HG02759 (cell line): ENCODE measurements around the gene NTM.

Experiments used
- ATAC-seq: cut with Tn5 transposase; IDR thresholded peaks from one replicate; pipeline ENCODE4 v1.9.1; 2021; ENCODE audit warnings: mild to moderate bottlenecking, moderate library complexity; ENCODE audit not compliant: unreplicated experiment

The NTM gene

DNA sequence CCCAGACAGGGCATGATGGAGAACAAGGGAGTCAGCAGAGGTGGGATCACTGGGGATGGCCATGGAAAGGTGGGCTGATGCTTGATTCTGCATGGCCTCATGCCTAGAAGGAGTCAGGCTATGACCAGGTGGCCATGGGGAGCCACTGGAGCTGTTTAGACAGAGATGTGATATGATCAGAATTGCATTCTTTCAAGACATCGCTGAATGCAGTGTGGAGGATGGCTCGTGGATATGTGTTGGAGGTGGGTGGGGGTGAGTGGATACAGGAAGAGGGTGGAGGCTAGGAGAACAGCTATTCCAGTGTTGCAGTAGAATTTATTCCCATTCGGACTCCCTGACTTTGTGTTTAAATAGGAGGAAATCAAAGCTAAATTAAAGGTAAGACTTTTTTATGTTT is 841.1 kb downstream of the NTM start:
- no peak for ATAC-seq

- no peak for ATAC-seq
These were observed 847.4 kb downstream of the NTM start for GRCh38 chr11:132217856-132218255.

- ATAC-seq: no peak
These were observed 850.1 kb downstream of the NTM start for GRCh38 chr11:132220474-132220873.

- ATAC-seq: no peak
These were observed 851.9 kb downstream of the NTM start for GRCh38 chr11:132222345-132222744.

- no peak for ATAC-seq
These were observed 856.1 kb downstream of the NTM start for GRCh38 chr11:132226522-132226921.

DNA sequence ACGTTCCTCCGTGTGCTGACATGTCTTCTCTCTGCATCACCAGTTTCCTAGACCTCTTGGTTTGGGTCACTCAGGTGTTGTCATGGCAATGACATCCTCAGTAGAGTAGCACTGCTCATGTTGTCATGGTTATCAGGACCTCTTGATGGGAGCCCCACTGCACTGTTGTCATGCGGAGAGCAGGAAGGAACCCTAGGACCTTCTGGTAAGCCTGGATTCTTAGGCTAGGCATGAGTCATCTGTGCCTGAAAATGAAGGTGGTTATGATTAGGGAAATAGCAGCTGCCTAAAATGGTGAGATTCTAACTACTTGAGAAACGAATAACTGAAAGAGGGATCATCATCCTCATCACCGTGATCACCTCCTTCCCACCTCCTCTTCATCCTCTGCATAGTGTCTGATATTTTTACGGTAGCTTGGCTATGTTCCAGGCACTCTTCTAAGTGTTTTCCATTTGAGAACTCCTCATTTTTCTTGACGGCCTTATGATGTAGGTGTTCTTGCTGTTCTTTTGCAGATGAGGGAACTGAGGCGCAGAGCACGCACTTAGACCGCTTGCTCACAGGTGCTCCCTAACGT is 858.4 kb downstream of the NTM start:
- no peak for ATAC-seq

DNA sequence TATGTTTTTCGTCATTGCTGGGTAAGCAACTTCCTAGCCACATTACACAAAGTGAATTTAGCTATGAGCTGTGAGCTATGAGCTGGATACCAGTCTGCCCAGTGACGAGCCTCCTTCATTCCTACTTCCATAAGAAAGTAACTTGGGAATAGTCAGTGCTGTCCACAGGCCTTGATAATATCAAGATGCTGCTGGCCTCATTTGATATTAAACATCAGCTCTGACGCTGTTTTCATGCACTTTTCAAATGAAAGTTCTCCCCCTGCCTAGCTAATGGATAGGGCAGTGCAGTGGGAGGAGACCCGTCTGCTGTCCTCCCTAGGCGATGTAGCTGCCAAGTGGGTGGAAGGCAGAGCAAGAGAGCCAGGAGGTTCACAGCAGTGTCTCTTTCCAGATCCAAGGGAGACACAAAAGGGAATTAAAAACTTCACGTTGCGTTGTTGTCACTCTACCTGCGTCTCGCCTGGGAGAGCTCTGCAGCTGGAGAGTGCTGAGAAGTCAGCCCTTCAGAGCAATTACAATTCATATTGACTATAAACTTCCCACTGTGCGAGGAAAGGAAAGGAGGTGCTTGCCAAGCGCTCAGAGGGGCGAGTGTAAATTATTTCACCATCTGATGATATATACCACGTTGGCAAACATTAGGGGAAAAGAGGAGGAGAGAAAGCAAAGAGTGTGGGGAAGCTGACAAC is 861.4 kb downstream of the NTM start:
- no peak for ATAC-seq

DNA sequence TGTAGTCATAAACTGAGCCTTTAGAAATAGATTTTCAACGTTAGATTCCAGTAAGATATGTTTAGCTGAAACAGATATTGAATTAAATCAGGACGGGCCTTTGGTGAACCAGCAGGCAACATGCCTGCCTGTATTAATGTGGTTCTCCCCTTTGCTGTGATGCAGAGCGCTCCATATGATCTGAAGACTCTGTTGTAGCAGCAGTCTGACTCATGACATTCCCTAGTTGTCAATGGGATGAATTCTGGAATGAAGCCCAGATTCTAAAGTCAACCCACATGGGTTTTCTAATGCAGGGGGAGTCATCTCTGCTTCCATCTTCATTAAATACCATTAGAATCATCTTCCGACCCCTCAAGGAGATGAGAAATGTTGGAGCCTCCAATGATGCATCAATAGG is 864.5 kb downstream of the NTM start:
- ATAC-seq: no peak

GRCh38 chr11:132237781-132238180 is 867.4 kb downstream of the NTM start:
- no peak for ATAC-seq

- ATAC-seq: no peak
These were observed 868.0 kb downstream of the NTM start for GRCh38 chr11:132238331-132238866.

DNA sequence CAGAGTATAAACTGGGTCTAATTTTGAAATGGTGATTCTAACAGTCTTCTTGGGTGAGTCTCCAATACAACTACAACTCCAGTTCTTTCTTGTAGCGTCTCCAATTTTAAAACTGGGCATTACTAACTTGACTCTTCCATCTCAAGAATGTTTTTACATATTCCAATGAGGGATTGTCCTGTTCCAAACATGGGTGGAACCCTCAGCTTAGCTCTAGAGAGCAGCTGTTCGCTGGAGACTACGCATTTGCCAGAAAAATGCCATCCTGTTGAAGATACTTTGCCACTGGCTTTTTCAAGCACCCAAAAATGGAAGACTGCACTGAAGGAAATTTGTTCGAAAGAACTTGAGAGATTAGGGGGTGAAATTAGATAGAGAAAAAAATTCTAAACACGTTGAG is 870.0 kb downstream of the NTM start:
- no peak for ATAC-seq

GRCh38 chr11:132242632-132243031 is 872.2 kb downstream of the NTM start:
- ATAC-seq: no peak

- ATAC-seq: no peak
These were observed 874.4 kb downstream of the NTM start for GRCh38 chr11:132244846-132245245.

DNA sequence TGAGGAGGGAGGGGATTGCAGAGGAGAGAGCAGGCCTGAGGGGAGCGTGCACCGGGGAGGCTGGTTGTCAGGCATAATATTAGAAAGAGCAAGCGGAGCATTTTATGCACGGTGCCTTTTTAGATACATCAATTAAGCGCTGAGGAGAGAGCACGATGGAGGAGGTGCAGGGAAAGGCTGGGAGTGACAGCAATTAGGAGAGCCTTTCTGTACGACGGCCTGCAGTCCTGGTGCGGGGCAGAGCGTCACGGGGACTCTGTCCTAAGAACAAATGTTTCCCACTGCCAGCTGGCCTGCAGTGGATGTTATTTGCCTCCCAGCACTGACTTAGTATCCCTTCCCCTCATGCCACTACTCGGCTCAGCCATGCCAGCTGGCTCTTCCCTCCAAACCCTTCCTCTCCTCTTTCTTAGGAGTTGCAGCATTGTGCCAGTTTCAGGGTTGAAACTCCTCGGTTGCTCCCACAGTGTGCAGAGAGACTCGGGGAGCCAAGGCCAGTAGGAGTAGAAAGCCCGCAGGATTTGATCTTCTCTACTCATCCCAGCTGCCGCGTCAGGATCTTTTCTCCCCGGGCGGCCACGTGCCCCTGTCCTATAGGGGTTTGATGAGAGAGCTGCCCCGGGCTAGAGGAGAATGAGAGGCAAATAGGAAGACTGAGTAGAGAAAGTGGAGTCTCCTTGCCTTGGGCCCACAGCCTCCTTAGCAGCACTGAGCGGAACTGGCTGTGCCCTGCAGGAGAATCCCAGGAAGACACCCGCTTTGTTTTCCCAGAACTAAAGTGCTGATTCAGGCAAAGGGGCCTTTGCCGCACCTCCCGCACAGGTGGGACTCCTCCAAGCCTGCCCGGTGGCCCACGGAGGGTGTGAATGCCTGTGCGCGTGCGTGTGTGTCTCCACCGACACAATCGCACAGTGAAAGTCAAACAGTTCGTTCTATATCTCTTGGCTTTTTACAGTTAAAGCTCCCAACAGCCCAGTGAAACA is 875.3 kb downstream of the NTM start:
- ATAC-seq: no peak

DNA sequence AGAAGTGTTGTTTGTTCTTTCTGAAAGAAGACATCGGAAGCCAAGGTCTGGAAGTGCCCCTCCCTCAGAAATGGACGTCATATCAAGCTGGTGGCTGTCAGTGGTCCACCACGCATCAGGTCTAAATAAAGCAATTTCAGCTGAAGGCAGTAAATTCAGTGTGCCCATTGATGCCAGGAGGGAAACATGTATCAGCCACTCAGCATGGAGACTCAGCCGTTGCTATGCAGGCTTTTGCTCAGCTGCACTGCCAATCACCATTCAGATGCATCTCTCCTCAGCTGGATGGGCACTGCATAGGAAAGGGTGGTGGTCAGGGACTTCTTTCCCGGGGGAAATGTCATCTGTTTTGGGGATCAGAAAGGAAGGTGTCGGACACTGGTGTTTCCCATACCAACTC is 878.2 kb downstream of the NTM start:
- ATAC-seq: no peak

DNA sequence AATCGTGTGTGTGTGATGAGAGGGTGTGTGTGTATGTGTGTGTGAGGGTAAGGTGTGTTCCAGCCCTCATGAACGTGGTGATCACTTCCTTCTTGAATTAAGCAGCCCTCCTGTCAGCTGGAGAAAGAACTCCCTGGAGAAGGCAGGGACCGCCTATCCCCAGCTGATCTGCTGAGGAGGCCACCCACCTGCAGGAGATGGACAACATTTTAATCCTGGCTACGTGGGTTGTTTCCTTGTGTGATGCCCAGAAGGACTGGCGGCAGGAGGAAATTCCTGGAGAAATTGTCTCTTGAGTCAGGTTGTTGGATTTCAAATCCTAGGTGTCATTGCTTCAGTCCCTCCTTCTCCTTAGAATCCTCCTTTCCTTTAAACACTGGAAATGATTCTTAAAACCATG is 878.8 kb downstream of the NTM start:
- no peak for ATAC-seq

- no peak for ATAC-seq
These were observed 880.6 kb downstream of the NTM start for GRCh38 chr11:132251061-132251460.

DNA sequence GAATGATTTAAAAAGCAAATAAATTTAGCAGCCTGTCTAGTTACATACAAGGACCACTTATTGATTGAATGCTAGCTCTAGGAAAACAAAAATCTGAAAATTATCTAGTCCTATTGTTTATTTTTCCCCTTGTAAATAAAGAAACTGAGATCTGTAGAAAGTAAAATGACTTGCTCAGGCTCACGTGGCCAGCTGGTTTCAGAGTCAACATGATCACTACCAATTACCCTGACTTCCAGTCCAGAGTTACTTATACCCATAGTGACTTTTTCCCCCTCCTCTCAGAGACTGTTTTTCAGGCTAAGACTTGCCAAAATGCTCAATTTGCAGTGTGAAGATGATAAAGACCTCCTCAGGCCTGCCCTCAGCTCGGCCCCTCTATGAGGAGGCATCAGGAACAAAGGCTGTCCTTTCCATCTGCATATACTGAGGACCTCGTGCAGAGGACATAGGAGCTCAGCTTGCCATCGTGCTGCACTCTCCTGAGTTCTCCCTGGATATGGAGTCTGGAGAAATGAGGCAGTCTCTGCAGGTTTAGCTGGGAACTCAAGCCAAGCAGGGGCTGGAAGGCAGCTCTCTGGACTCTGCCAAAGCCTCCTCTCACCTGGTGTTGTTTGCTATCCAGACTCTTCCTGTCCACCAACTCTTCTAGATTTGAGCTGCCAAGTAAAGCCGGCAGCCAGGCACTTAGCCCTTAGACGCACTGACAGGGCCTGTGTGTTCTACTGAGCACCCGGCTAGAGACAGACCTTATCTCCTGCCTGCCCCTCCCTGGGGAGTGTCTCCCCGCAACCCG is 883.3 kb downstream of the NTM start:
- no peak for ATAC-seq

GRCh38 chr11:132254906-132255305 is 884.5 kb downstream of the NTM start:
- no peak for ATAC-seq

- no peak for ATAC-seq
These were observed 886.3 kb downstream of the NTM start for GRCh38 chr11:132256528-132257279.
